DOHH2 (cell line): Measurements from ENCODE around the gene BAZ2B.

Source experiments
- H3F3A ChIP-seq: fragments of 200-600 bp; sonication (generic), shearing (Covaris generic); 2 replicates; pipeline ENCODE4 v1.6.0; 2016; ENCODE audit warnings: antibody characterized with exemption, mild to moderate bottlenecking; ENCODE audit not compliant: control insufficient read depth, insufficient read depth
- H3K27ac ChIP-seq: fragments of 200-600 bp; sonication (generic); 2 replicates; pipeline ENCODE4 v1.5.1; 2014; ENCODE audit warnings: low read depth, mild to moderate bottlenecking, low read length, moderate library complexity
- H3K27me3 ChIP-seq: fragments of 200-600 bp; sonication (generic); 2 replicates; pipeline ENCODE4 v1.6.1; 2014; ENCODE audit warnings: mild to moderate bottlenecking, low read length, mixed read lengths; ENCODE audit not compliant: control insufficient read depth
- H3K36me3 ChIP-seq: fragments of 200-600 bp; sonication (generic); 2 replicates; pipeline ENCODE4 v1.6.1; 2014; ENCODE audit warnings: mild to moderate bottlenecking, low read length, moderate library complexity, mixed read lengths; ENCODE audit not compliant: control insufficient read depth
- H3K4me1 ChIP-seq: fragments of 200-600 bp; sonication (generic); 2 replicates; pipeline ENCODE4 v1.6.1; 2014; ENCODE audit warnings: mild to moderate bottlenecking, low read length, mixed read lengths; ENCODE audit not compliant: control insufficient read depth
- H3K4me2 ChIP-seq: fragments of 200-600 bp; sonication (generic); 2 replicates; pipeline ENCODE4 v1.6.0; 2014; ENCODE audit warnings: mild to moderate bottlenecking, low read length, moderate library complexity
- H3K4me3 ChIP-seq: fragments of 200-600 bp; sonication (generic); 2 replicates; pipeline ENCODE4 v1.5.1; 2014; ENCODE audit warnings: mild to moderate bottlenecking, low read length, mixed read lengths
- H3K79me2 ChIP-seq: fragments of 200-600 bp; sonication (generic); 2 replicates; pipeline ENCODE4 v1.6.1; 2014; ENCODE audit warnings: mild to moderate bottlenecking, low read length, mixed read lengths; ENCODE audit not compliant: control insufficient read depth
- H3K9me2 ChIP-seq: fragments of 200-600 bp; sonication (generic); replicated peaks from 2 replicates; pipeline ENCODE4 v1.6.1; 2014; ENCODE audit warnings: mild to moderate bottlenecking, low read length, mixed read lengths; ENCODE audit not compliant: control insufficient read depth
- H3K9me3 ChIP-seq: fragments of 200-600 bp; sonication (generic); 2 replicates; pipeline ENCODE4 v1.6.1; 2014; ENCODE audit warnings: antibody characterized with exemption, low read length, mixed read lengths; ENCODE audit not compliant: control insufficient read depth, insufficient read depth
- H4K20me1 ChIP-seq: fragments of 200-600 bp; sonication (generic); 2 replicates; pipeline ENCODE4 v1.6.0; 2014; ENCODE audit warnings: low read depth, mild to moderate bottlenecking, antibody characterized with exemption, low read length, moderate library complexity; ENCODE audit not compliant: control insufficient read depth, insufficient read depth
- CTCF ChIP-seq: fragments of 200-600 bp; sonication (generic); IDR thresholded peaks from one replicate; pipeline ENCODE4 v1.5.1; 2014; ENCODE audit warnings: antibody characterized with exemption, mild to moderate bottlenecking, low read depth, low read length; ENCODE audit not compliant: poor library complexity, severe bottlenecking
- EZH2phosphoT487 ChIP-seq: fragments of 200-600 bp; sonication (generic); IDR thresholded peaks from 2 replicates; pipeline ENCODE4 v1.6.1; 2017; ENCODE audit warnings: borderline replicate concordance, mild to moderate bottlenecking, antibody characterized with exemption, low read length, moderate library complexity, mixed read lengths

Gene BAZ2B

GRCh38 chr2:159553727-159554126 lies 62.6 kb downstream of the BAZ2B start:
- no peaks in the 10 kb centered on the region for H3K9me2 ChIP-seq
- peaks cover 3% of the 10 kb centered on the region; the same call in 1 of the 2 replicates for H3K4me1 ChIP-seq
- H4K20me1 ChIP-seq = no peaks in the 10 kb centered on the region
- H3K27me3 ChIP-seq = no peaks in the 10 kb centered on the region
- H3K9me3 ChIP-seq = no peaks in the 10 kb centered on the region
- H3K4me3 ChIP-seq = no peak overlapping the region
- no peaks in the 10 kb centered on the region for H3F3A ChIP-seq
- H3K36me3 ChIP-seq = no peaks in the 10 kb centered on the region
- H3K27ac ChIP-seq = no peak overlapping the region
- H3K79me2 ChIP-seq = no peaks in the 10 kb centered on the region
- TF ChIP-seq CTCF = no peak
- TF ChIP-seq EZH2phosphoT487 = no peak
- no peak overlapping the region for H3K4me2 ChIP-seq

- no peak overlapping the region for H3K4me2 ChIP-seq
- no peaks in the 10 kb centered on the region for H3K79me2 ChIP-seq
- H3K36me3 ChIP-seq = no peaks in the 10 kb centered on the region
- peaks cover 3% of the 10 kb centered on the region; the same call in 1 of the 2 replicates for H3K4me1 ChIP-seq
- H3F3A ChIP-seq = no peaks in the 10 kb centered on the region
- H4K20me1 ChIP-seq = no peaks in the 10 kb centered on the region
- no peak overlapping the region for H3K27ac ChIP-seq
- no peaks in the 10 kb centered on the region for H3K27me3 ChIP-seq
- H3K4me3 ChIP-seq = no peak overlapping the region
- TF ChIP-seq EZH2phosphoT487 (no peak), CTCF (no peak)
- no peaks in the 10 kb centered on the region for H3K9me3 ChIP-seq
- H3K9me2 ChIP-seq = no peaks in the 10 kb centered on the region
These were observed 64.5 kb downstream of the BAZ2B start for GRCh38 chr2:159551806-159552205.

- Histone ChIP-seq H3K27ac (no peak overlapping the region), H3K27me3 (no peaks in the 10 kb centered on the region), H3K36me3 (no peaks in the 10 kb centered on the region), H3K79me2 (no peaks in the 10 kb centered on the region), H4K20me1 (no peaks in the 10 kb centered on the region), H3K4me1 (peaks cover 3% of the 10 kb centered on the region; the same call in 1 of the 2 replicates), H3K4me3 (no peak overlapping the region), H3K9me3 (no peaks in the 10 kb centered on the region), H3K9me2 (no peaks in the 10 kb centered on the region), H3F3A (no peaks in the 10 kb centered on the region), H3K4me2 (no peak overlapping the region)
- TF ChIP-seq EZH2phosphoT487 = no peak
- no peak for TF ChIP-seq CTCF
These were observed 66.1 kb downstream of the BAZ2B start for GRCh38 chr2:159550231-159550630.

GRCh38 chr2:159549234-159549633 lies 67.1 kb downstream of the BAZ2B start:
- Histone ChIP-seq H3K9me3 (no peaks in the 10 kb centered on the region), H3K36me3 (no peaks in the 10 kb centered on the region), H3K4me3 (no peak overlapping the region), H3K9me2 (no peaks in the 10 kb centered on the region), H3K27ac (no peak overlapping the region), H3K27me3 (no peaks in the 10 kb centered on the region), H3K4me2 (no peak overlapping the region), H4K20me1 (no peaks in the 10 kb centered on the region), H3K79me2 (no peaks in the 10 kb centered on the region), H3K4me1 (peaks cover 3% of the 10 kb centered on the region; the same call in 1 of the 2 replicates), H3F3A (no peaks in the 10 kb centered on the region)
- TF ChIP-seq CTCF (no peak), EZH2phosphoT487 (no peak)
